ENCODE data around the gene NEFH.
"Not testable (repeated sequence)": the region's sequence is repeated elsewhere in the genome, so short reads cannot be mapped to it uniquely, and the experiment has no call there.

Gene NEFH

GRCh38 chr22:29479417-29480261 lies at the start of gene NEFH:
Gene NEFH, plus strand, starts transcription at chr22:29480218. Its CDS starts 45 bp downstream, at chr22:29480263.
- DNase-seq, result no peak

- DNase-seq, result no peak
Observed at GRCh38 chr22:29431986-29432385, 48.0 kb upstream of the NEFH start.

GRCh38 chr22:29433856-29434255 lies 46.2 kb upstream of the NEFH start:
- DNase-seq, result no peak

- DNase-seq, result no peak
Observed at GRCh38 chr22:29434288-29434687, 45.7 kb upstream of the NEFH start.

GRCh38 chr22:29435236-29436136 lies 44.5 kb upstream of the NEFH start:
- DNase-seq, result no peak

GRCh38 chr22:29438283-29438682 lies 41.7 kb upstream of the NEFH start, which contains the start of gene RFPL1:
Gene RFPL1, plus strand, starts transcription at chr22:29438583.
- DNase-seq, result not testable (repeated sequence)

GRCh38 chr22:29442976-29443375 lies 37.0 kb upstream of the NEFH start:
- no peak for DNase-seq

GRCh38 chr22:29443452-29443851 lies 36.6 kb upstream of the NEFH start:
- no peak for DNase-seq

GRCh38 chr22:29443861-29444792 lies 35.9 kb upstream of the NEFH start:
- DNase-seq, result no peak

- no peak for DNase-seq
Observed at GRCh38 chr22:29445508-29445907, 34.5 kb upstream of the NEFH start.

- DNase-seq, result no peak
Observed at GRCh38 chr22:29447906-29448305, 32.1 kb upstream of the NEFH start.

GRCh38 chr22:29449296-29449875 lies 30.6 kb upstream of the NEFH start:
- no peak for DNase-seq

GRCh38 chr22:29450222-29450621 lies 29.8 kb upstream of the NEFH start:
- DNase-seq, result no peak

GRCh38 chr22:29451863-29452262 lies 28.2 kb upstream of the NEFH start:
- no peak for DNase-seq

- DNase-seq, result no peak
Observed at GRCh38 chr22:29454276-29454675, 25.7 kb upstream of the NEFH start.

- no peak for DNase-seq
Observed at GRCh38 chr22:29456211-29456671, 23.8 kb upstream of the NEFH start.

GRCh38 chr22:29457730-29458129 lies 22.3 kb upstream of the NEFH start:
- no peak for DNase-seq

- no peak for DNase-seq
Observed at GRCh38 chr22:29458551-29458950, 21.5 kb upstream of the NEFH start.

- DNase-seq, result no peak
Observed at GRCh38 chr22:29459773-29460172, 20.2 kb upstream of the NEFH start.

GRCh38 chr22:29461263-29461662 lies 18.8 kb upstream of the NEFH start:
- DNase-seq, result no peak

- DNase-seq, result no peak
Observed at GRCh38 chr22:29463629-29464028, 16.4 kb upstream of the NEFH start.

- no peak for DNase-seq
Observed at GRCh38 chr22:29464581-29464980, 15.4 kb upstream of the NEFH start.
